H1 (cell line): ENCODE measurements around the gene NCOA6. TPM values are rescaled to one million over a fixed set of nuclear protein-coding genes. Genes with fewer than 3 reads are reported as not detected.

Experiments
- ASH2L ChIP-seq: fragments of 200-600, 300-600 bp; sonication (generic); IDR thresholded peaks from one replicate; pipeline ENCODE4 v1.7.1; 2017; ENCODE audit warnings: low read length
- KDM5A ChIP-seq: fragments of 200-600 bp; IDR thresholded peaks from 2 replicates; pipeline ENCODE4 v1.7.1; 2012; ENCODE audit warnings: mild to moderate bottlenecking, low read length, inconsistent platforms, mixed read lengths
- POLR2A ChIP-seq, 2 experiments: IDR thresholded peaks; 1 replicate in 1 of 2; 2 replicates in 1 of 2; pipeline ENCODE4 v1.6.1; 2011; ENCODE audit warnings: low read depth in 2 of 2, low read length in 2 of 2, mild to moderate bottlenecking in 2 of 2; ENCODE audit errors: control extremely low read depth in 1 of 2
- ZNF274 ChIP-seq: IDR thresholded peaks from 2 replicates; pipeline ENCODE4 v1.7.0; 2012; ENCODE audit warnings: low read length, borderline replicate concordance; ENCODE audit errors: extremely low read depth
- polyA plus RNA-seq, 7 experiments: library from polyadenylated mRNA; depleted of rRNA in 3 of 7; stranded (reverse) in 5 of 7; unstranded in 2 of 7; fragments of >200 nt in 5 of 7; fragments of 200-250 nt in 2 of 7; gene quantifications; 1 replicate in 5 of 7; 2 replicates in 1 of 7; 4 replicates in 1 of 7; pipeline versions ENCODE4 v1.2.1 to v1.2.3, GENCODE V29; 2011 to 2013; ENCODE audit warnings: missing spikeins in 2 of 7, mixed read lengths in 2 of 7
- total RNA-seq: library from RNA; stranded (reverse); fragmentation: NEBNext Ultra II Directional; extraction: Animal tissue kit (Norgen Biotek cat#: 25700); gene quantifications from 2 replicates; pipeline ENCODE4 v1.2.1, GENCODE V29; 2021

The NCOA6 gene
- total and polyA plus RNA-seq, 2 of the 8 experiments (the other 6 are each of a cell fraction or from before 2014, with no cell fraction given) = 9.0 to 9.5 TPM

- TF ChIP-seq ASH2L (no peak), KDM5A (no peak), POLR2A (IDR thresholded peaks at IDR 0.05; ENCODE audit: control extremely low read depth in 1 of 2, low read depth in 2 of 2, low read length in 2 of 2) (no peak), ZNF274 (no peak)
These were observed 108.6 kb downstream of the NCOA6 start (continued) for GRCh38 chr20:34716921-34717229.
